PC-3 (cell line): Measurements from ENCODE around the gene SEMA4A. TPM values are rescaled to one million over a fixed set of nuclear protein-coding genes. Genes with fewer than 3 reads are reported as not detected.

Source experiments
- ATAC-seq: fragments of 200-7000 bp; cut with Tn5 transposase; 2 replicates; pipeline ENCODE4 v1.9.1; 2020; ENCODE audit warnings: mild to moderate bottlenecking, moderate library complexity
- BruUV-seq: library from RNA; stranded (reverse); fragments of 400-500 nt; replicated peaks from 2 replicates; lab custom pipeline; 2021; lab: Mats Ljungman, UMichigan
- CTCF ChIA-PET: fragments of 300-600 bp; sonication (Branson Sonifier 250); formaldehyde crosslinking; loops from one replicate; lab custom pipeline; 2022; ENCODE audit warnings: antibody characterized with exemption; lab: Charles Lee
- POLR2A ChIA-PET: fragments of 300-600 bp; sonication (Branson Sonifier 250); formaldehyde crosslinking; loops from one replicate; lab custom pipeline; 2022; ENCODE audit warnings: antibody characterized with exemption; ENCODE audit not compliant: unreplicated experiment; lab: Charles Lee
- DNase-seq: peaks from one replicate; pipeline ENCODE4 v3.0.0-alpha.2; 2015
- H2AFZ ChIP-seq: fragments of 300-600 bp; sonication (generic); 2 replicates; pipeline ENCODE4 v1.6.0; 2016; ENCODE audit warnings: antibody characterized with exemption, low read length
- H3F3A ChIP-seq: fragments of 300-600 bp; sonication (generic); one replicate; pipeline ENCODE4 v1.6.0; 2017; ENCODE audit warnings: antibody characterized with exemption, low read length, control low read depth, mild to moderate bottlenecking; ENCODE audit not compliant: unreplicated experiment
- H3K27ac ChIP-seq: fragments of 300-600 bp; sonication (generic); 2 replicates; pipeline ENCODE4 v1.5.1; 2016; ENCODE audit warnings: mild to moderate bottlenecking, low read length
- H3K27me3 ChIP-seq: fragments of 300-600 bp; sonication (generic); 2 replicates; pipeline ENCODE4 v1.6.1; 2016; ENCODE audit warnings: low read length, mixed read lengths
- H3K36me3 ChIP-seq: fragments of 300-600 bp; sonication (generic); 2 replicates; pipeline ENCODE4 v1.6.1; 2016; ENCODE audit warnings: low read depth, mixed run types, low read length, mixed read lengths
- H3K4me1 ChIP-seq: fragments of 300-600 bp; sonication (generic); 2 replicates; pipeline ENCODE4 v1.5.1; 2016; ENCODE audit warnings: low read length; ENCODE audit not compliant: insufficient read depth
- H3K4me2 ChIP-seq: fragments of 300-600 bp; sonication (generic); 2 replicates; pipeline ENCODE4 v1.6.0; 2016; ENCODE audit warnings: low read length
- H3K4me3 ChIP-seq: fragments of 300-600 bp; sonication (generic); 2 replicates; pipeline ENCODE4 v1.5.1; 2016; ENCODE audit warnings: mild to moderate bottlenecking, low read length, mixed read lengths
- H3K79me2 ChIP-seq: fragments of 300-600 bp; sonication (generic); 2 replicates; pipeline ENCODE4 v1.6.1; 2017; ENCODE audit warnings: low read length, mixed read lengths
- H3K9ac ChIP-seq: fragments of 300-600 bp; sonication (generic); 2 replicates; pipeline ENCODE4 v1.6.0; 2016; ENCODE audit warnings: mild to moderate bottlenecking, low read length
- H3K9me2 ChIP-seq: fragments of 300-600 bp; sonication (generic); replicated peaks from 2 replicates; pipeline ENCODE4 v1.6.1; 2016; ENCODE audit warnings: mixed run types, low read length, mixed read lengths
- H3K9me3 ChIP-seq: fragments of 300-600 bp; sonication (generic); 2 replicates; pipeline ENCODE4 v1.6.1; 2016; ENCODE audit warnings: low read length, mixed read lengths
- H4K20me1 ChIP-seq: fragments of 300-600 bp; sonication (generic); 2 replicates; pipeline ENCODE4 v1.6.1; 2016; ENCODE audit warnings: low read length, mixed read lengths
- EZH2 ChIP-seq: fragments of 300-600 bp; sonication (generic); IDR thresholded peaks from one replicate; pipeline ENCODE4 v1.6.1; 2017; ENCODE audit warnings: antibody characterized with exemption, mild to moderate bottlenecking, low read length; ENCODE audit not compliant: unreplicated experiment
- EZH2phosphoT487 ChIP-seq: fragments of 300-600 bp; sonication (generic); IDR thresholded peaks from 2 replicates; pipeline ENCODE4 v1.6.1; 2018; ENCODE audit warnings: mild to moderate bottlenecking, antibody characterized with exemption, low read length, borderline replicate concordance
- intact Hi-C: fragments of 100-400 bp; cut with micrococcal nuclease; formaldehyde crosslinking; loops from 2 replicates; pipeline ENCODE4 v1.9.0; 2023
- total RNA-seq: library from RNA; depleted of rRNA; stranded (reverse); fragments of >200 nt; gene quantifications from 2 replicates; pipeline ENCODE4 v1.2.3, GENCODE V29; 2014
- TF ChIP-seq, protein P1 (sequence below): fragments of 300-600 bp; sonication (generic); conservative IDR thresholded peaks from 2 replicates; pipeline ENCODE4 v1.5.1; 2017; ENCODE audit warnings: antibody characterized with exemption, low read depth, mild to moderate bottlenecking, low read length

The SEMA4A gene
- total RNA-seq, 1 experiment from 2014 or later: 5.8 TPM

DNA sequence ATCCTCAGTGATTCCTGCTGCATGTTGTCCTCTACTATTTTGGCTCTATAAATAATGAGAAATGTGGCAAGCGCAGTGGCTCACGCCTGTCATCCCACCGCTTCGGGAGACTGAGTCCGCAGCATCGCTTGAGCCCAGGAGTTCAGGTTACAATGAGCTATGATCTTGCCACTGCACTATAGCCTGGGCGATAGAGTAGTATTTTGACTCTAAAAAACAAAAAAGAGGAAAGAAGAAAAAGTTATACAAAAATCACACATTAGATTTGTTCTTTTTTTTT, 39.8 kb downstream of the SEMA4A start:
- no peak for TF ChIP-seq EZH2phosphoT487
- TF ChIP-seq, protein P1, sequence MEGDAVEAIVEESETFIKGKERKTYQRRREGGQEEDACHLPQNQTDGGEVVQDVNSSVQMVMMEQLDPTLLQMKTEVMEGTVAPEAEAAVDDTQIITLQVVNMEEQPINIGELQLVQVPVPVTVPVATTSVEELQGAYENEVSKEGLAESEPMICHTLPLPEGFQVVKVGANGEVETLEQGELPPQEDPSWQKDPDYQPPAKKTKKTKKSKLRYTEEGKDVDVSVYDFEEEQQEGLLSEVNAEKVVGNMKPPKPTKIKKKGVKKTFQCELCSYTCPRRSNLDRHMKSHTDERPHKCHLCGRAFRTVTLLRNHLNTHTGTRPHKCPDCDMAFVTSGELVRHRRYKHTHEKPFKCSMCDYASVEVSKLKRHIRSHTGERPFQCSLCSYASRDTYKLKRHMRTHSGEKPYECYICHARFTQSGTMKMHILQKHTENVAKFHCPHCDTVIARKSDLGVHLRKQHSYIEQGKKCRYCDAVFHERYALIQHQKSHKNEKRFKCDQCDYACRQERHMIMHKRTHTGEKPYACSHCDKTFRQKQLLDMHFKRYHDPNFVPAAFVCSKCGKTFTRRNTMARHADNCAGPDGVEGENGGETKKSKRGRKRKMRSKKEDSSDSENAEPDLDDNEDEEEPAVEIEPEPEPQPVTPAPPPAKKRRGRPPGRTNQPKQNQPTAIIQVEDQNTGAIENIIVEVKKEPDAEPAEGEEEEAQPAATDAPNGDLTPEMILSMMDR: no peak
- TF ChIP-seq EZH2: no peak
- H2AFZ ChIP-seq: peak overlapping the region; percentile 86
- H3K4me2 ChIP-seq: peak overlapping the region; percentile 79
- no peak for DNase-seq
- no TSS peak for BruUV-seq
- ChIA-PET CTCF (no interaction called here), POLR2A (interaction anchor here (0.6 kb wide), 1 partner anchor 48 kb away, joined by 5 read pairs; no protein-coding TSS in a partner anchor)
- peaks cover 6% of the 10 kb centered on the region for H3K4me1 ChIP-seq
- peaks cover 7% of the 10 kb centered on the region; the same call in 1 of the 2 replicates for H3K36me3 ChIP-seq
- ATAC-seq: no peak
- no peaks in the 10 kb centered on the region for H3F3A ChIP-seq
- intact Hi-C loops: no loop called here
- H4K20me1 ChIP-seq: no peaks in the 10 kb centered on the region; the same call in 1 of the 2 replicates
- no peaks in the 10 kb centered on the region for H3K9me2 ChIP-seq
- H3K4me3 ChIP-seq: peak overlapping the region; percentile 87
- H3K27ac ChIP-seq: peak overlapping the region; percentile 67
- peaks cover 47% of the 10 kb centered on the region for H3K79me2 ChIP-seq
- H3K27me3 ChIP-seq: no peaks in the 10 kb centered on the region
- H3K9ac ChIP-seq: peak overlapping the region; percentile 82
- H3K9me3 ChIP-seq: no peaks in the 10 kb centered on the region

DNA sequence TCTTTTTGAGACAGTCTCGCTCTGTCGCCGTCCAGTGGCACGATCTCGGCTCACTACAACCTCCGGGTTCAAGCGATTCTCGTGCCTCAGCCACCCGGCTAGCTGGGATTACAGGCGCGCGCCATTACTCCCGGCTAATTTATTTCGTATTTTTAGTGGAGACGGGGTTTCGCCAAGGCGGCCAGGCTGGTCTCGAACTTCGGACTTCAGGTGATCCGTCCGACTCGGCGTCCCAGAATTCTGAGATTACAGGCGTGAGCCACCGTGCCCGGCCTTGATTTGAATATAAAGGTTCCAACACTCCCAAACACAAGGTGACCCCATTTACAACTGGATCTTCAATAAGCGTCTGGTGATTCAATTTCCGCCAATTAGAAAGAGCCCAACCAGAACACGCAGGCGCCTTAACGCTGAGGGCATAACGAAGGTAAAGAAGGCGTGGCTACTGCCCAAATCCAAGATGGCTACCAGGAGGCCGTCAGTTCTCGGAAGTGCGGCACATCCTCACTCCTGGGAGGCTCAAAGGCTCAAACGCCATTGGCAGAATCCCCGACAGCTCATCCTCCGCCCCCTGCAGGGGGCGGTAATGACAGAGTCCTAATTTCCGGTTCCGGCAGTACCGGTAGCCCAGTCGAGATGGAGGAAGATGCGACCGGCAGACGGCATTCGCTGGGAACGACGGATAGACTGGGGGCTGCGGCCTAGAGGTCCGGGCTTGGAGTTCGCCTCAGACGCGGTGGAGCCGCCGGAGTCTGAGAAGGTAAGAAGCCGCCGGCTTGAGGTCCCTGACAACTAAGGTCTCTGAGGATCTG, 40.3 kb downstream of the SEMA4A start, which contains the start of gene SLC25A44:
Gene SLC25A44 (plus strand): TSS at position 617 of the 812 bp plus-strand sequence. CDS start 5,744 bp downstream, outside the sequence.
- POLR2A ChIA-PET: interaction anchor here (0.5 to 2.0 kb wide), 6 partner anchors 19 to 231 kb away, joined by 3 to 13 read pairs (median 4); partner anchors contain the start of genes PMF1 and SEMA4A
- intact Hi-C loops: loop anchor here (1.0 kb wide), 1 partner anchor 47 kb away; no protein-coding TSS in a partner anchor
- TSS peak; percentile 91 for BruUV-seq

More for the DNA sequence above, 40.3 kb downstream of the SEMA4A start, which contains the start of gene SLC25A44:
- Histone ChIP-seq H3K4me1 (peaks cover 6% of the 10 kb centered on the region), H3K27ac (peak within 1 kb of the TSS; percentile 67), H3K9ac (peak within 1 kb of the TSS; percentile 82), H3K27me3 (no peaks in the 10 kb centered on the region), H3K36me3 (peaks cover 7% of the 10 kb centered on the region; the same call in 1 of the 2 replicates), H3K9me2 (no peaks in the 10 kb centered on the region), H2AFZ (peak within 1 kb of the TSS; percentile 86), H3F3A (no peaks in the 10 kb centered on the region), H3K79me2 (peaks cover 53% of the 10 kb centered on the region), H3K4me2 (peak within 1 kb of the TSS; percentile 90), H3K4me3 (peak within 1 kb of the TSS; percentile 87), H3K9me3 (no peaks in the 10 kb centered on the region), H4K20me1 (no peaks in the 10 kb centered on the region; the same call in 1 of the 2 replicates)
- DNase-seq: peak; percentile 100
- ATAC-seq: peak; percentile 98
- CTCF ChIA-PET: interaction anchor here (0.7 to 1.5 kb wide), 2 partner anchors 31 to 113 kb away, joined by 3 to 17 read pairs; no protein-coding TSS in a partner anchor
- TF ChIP-seq, protein P1: peak; percentile 43
- no peak for TF ChIP-seq EZH2phosphoT487
- TF ChIP-seq EZH2: no peak
